Body of pancreas (tissue), 4 donors: Measurements from ENCODE around the gene ROR1. TPM values are rescaled to one million over a fixed set of nuclear protein-coding genes. Genes with fewer than 3 reads are reported as not detected.

Experiments used
- ATAC-seq: fragments of 150-250 bp; one replicate; pipeline ENCODE4 v1.9.1; 2016
- DNase-seq, 4 donors: peaks; one replicate each; pipeline ENCODE4 v3.0.0-alpha.2; 2019
- H3K27ac ChIP-seq, 4 donors: fragments of 200-600 bp; sonication (generic); 1 replicate in 3 of 4; 2 replicates in 1 of 4; pipeline versions ENCODE4 v1.5.1 to v1.6.1; 2016 to 2019; ENCODE audit warnings: mild to moderate bottlenecking in 1 of 4, mixed read lengths in 1 of 4, moderate library complexity in 1 of 4
- H3K27me3 ChIP-seq, 2 donors: fragments of 200-600 bp; sonication (generic); one replicate each; pipeline ENCODE4 v1.6.0; 2016; ENCODE audit warnings: mild to moderate bottlenecking in 1 of 2
- H3K36me3 ChIP-seq, 2 donors: fragments of 200-600 bp; sonication (generic); replicated peaks in 1 of 2; 2 replicates each; pipeline ENCODE4 v1.5.1; 2016; ENCODE audit warnings: low read depth in 2 of 2; ENCODE audit not compliant: insufficient read depth in 1 of 2
- H3K4me1 ChIP-seq: fragments of 200-600 bp; sonication (generic); one replicate; pipeline ENCODE4 v1.6.0; 2016
- H3K4me3 ChIP-seq, 2 donors: fragments of 200-600 bp; sonication (generic); 1 replicate in 1 of 2; 2 replicates in 1 of 2; pipeline ENCODE4 v1.5.1; 2016 to 2019
- H3K9me3 ChIP-seq, 3 donors: fragments of 200-600 bp; sonication (generic); 1 replicate in 2 of 3; 2 replicates in 1 of 3; pipeline ENCODE4 v1.5.1; 2016
- POLR2A ChIP-seq, 3 donors: fragments of 450-650 bp; IDR thresholded peaks; one replicate each; pipeline ENCODE4 v1.6.1; 2016; ENCODE audit warnings: antibody characterized with exemption in 3 of 3, mild to moderate bottlenecking in 2 of 3
- WGBS, 2 donors: methylation state at CpG; one replicate each; pipeline ENCODE4 v1.1.5; 2017; 5-methylcytosine and 5-hydroxymethylcytosine counted together
- intact Hi-C: fragments of 100-400 bp; cut with DNase I; formaldehyde crosslinking; loops from one replicate; pipeline ENCODE4 v1.15.1; 2023
- total RNA-seq, 2 donors: library from RNA; depleted of rRNA; stranded (reverse); fragments of >200 nt; gene quantifications; one replicate each; pipeline ENCODE4 v1.1.0, GENCODE V29; 2016
- TF ChIP-seq, protein P1 (sequence below), 7 experiments: fragments of 450-650 bp in 4 of 7; fragments of 200-600 bp in 3 of 7; sonication (generic) in 3 of 7; IDR thresholded peaks; one replicate each; pipeline ENCODE4 v1.5.1; 2016 to 2019; ENCODE audit warnings: antibody characterized with exemption in 7 of 7

Gene ROR1
- total RNA-seq, 2 donors from 2014 or later, result 26.7 to 56.0 TPM

DNA sequence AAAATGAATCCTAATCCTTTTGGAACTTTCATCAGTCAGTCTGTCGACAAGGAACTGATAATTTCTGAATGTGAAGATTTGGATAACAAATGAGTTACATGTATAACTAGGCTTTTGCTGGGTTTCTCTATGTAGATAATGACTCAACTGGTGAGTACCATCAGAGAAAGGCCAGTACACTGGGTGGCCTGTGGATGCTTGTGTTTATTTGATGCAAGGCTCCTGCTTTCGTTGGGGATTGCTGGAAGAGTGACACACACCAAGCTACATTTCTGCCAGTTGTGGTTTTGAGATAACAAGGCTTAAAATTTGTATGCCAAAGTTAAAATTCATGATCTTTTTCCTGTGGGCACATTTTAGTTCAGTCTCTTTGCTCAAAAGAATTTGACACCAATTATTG is 314.0 kb downstream of the ROR1 start:
- Histone ChIP-seq H3K36me3 (no peaks in the 10 kb centered on the region), H3K4me1 (no peaks in the 10 kb centered on the region), H3K9me3 (no peaks in the 10 kb centered on the region), H3K27me3 (no peaks in the 10 kb centered on the region), H3K4me3 (no peak overlapping the region), H3K27ac (no peak overlapping the region)
- WGBS, 2 donors, result 76 to 87% methylated on average over 2 of the region's 2 CpGs
- intact Hi-C loops, result no loop called here
- no peak for ATAC-seq
- TF ChIP-seq POLR2A (IDR thresholded peaks at IDR 0.05), result no peak
- TF ChIP-seq, protein P1, sequence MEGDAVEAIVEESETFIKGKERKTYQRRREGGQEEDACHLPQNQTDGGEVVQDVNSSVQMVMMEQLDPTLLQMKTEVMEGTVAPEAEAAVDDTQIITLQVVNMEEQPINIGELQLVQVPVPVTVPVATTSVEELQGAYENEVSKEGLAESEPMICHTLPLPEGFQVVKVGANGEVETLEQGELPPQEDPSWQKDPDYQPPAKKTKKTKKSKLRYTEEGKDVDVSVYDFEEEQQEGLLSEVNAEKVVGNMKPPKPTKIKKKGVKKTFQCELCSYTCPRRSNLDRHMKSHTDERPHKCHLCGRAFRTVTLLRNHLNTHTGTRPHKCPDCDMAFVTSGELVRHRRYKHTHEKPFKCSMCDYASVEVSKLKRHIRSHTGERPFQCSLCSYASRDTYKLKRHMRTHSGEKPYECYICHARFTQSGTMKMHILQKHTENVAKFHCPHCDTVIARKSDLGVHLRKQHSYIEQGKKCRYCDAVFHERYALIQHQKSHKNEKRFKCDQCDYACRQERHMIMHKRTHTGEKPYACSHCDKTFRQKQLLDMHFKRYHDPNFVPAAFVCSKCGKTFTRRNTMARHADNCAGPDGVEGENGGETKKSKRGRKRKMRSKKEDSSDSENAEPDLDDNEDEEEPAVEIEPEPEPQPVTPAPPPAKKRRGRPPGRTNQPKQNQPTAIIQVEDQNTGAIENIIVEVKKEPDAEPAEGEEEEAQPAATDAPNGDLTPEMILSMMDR (IDR thresholded peaks at IDR 0.05), result no peak
- no peak for DNase-seq

DNA sequence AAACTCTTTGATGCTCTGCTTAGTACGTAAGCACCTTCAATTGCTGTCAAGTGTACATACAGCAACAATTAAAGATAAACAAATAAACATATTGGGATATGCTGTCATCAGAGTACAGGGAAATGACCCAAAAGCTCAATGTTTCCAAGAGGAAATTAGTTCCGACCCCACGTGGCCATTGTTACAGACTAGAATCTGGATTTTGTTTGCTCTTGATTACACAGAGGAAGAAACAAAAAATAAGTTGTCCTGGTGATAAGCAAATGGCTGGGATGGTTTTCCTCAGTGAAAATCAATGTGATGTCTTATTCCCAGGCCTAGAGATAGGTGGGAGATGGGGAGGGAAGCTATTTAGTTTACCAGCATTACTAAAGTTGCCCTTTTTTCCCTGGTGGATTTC is 316.6 kb downstream of the ROR1 start:
- ATAC-seq, result no peak
- intact Hi-C loops, result no loop called here
- no peaks in the 10 kb centered on the region for H3K36me3 ChIP-seq

DNA sequence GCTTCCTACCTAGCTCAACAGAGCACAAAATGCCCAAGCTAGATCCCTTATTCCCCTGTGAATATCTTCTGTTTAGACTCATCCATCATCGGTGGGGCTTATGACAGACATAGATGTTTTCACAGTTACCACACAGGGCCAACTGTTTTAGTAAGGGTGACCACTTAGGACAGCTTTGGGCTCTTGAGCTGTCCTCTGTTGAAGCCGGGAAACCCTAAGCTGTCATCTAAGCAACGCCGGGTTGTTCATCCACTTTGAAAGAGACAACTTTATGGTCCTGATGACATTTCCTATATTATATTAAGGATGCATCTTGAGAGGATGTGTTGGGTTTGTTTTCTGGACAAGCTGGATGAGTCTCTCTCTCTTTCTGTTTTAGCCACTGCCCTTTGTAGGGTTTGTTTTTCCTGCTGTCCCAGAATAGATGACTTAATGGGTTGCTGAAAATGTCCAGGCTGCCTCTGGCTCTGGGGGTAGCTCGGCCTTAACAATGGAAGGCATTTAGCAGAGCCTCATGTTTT is 319.1 kb downstream of the ROR1 start:
- DNase-seq, result no peak
- Histone ChIP-seq H3K36me3 (no peaks in the 10 kb centered on the region), H3K27me3 (no peaks in the 10 kb centered on the region), H3K4me1 (no peaks in the 10 kb centered on the region), H3K9me3 (no peaks in the 10 kb centered on the region), H3K27ac (no peak overlapping the region), H3K4me3 (no peak overlapping the region)
- 80 to 84% methylated on average over 5 of the region's 5 CpGs for WGBS, 2 donors
- no peak for ATAC-seq
- intact Hi-C loops, result no loop called here
- TF ChIP-seq, protein P1 (IDR thresholded peaks at IDR 0.05), result no peak
- TF ChIP-seq POLR2A (IDR thresholded peaks at IDR 0.05), result no peak

More for the DNA sequence above, 316.6 kb downstream of the ROR1 start:
- Histone ChIP-seq H3K27ac (no peak overlapping the region), H3K4me1 (no peaks in the 10 kb centered on the region), H3K27me3 (no peaks in the 10 kb centered on the region), H3K4me3 (no peak overlapping the region), H3K9me3 (no peaks in the 10 kb centered on the region)
- no peak for DNase-seq
- 71 to 75% methylated on average over 3 of the region's 3 CpGs for WGBS, 2 donors
- no peak for TF ChIP-seq POLR2A (IDR thresholded peaks at IDR 0.05)
- TF ChIP-seq, protein P1 (IDR thresholded peaks at IDR 0.05), result no peak

DNA sequence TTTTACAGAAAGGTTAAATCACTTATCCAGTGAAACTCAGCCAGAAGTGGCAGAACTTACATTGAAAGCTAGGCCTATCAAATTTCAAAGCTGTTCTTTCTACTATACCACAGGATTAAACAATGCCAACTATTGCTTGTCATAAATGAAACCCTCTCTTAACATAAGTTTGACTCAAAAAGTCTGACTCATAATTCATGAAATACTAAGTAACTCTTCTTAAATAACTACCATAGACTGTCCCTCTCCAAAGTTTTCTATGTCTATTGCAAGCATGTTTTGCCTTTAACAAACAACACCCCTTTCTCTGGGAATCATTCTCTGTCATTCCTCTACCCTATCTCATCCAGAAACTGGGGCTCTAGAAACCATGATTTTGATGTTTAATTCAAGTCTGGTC is 320.1 kb downstream of the ROR1 start:
- H3K36me3 ChIP-seq, result no peaks in the 10 kb centered on the region
- no peak for TF ChIP-seq POLR2A (IDR thresholded peaks at IDR 0.05)
- TF ChIP-seq, protein P1 (IDR thresholded peaks at IDR 0.05), result no peak
- DNase-seq (no peak), ATAC-seq (no peak)
- H3K4me3 ChIP-seq, result no peak overlapping the region
- H3K9me3 ChIP-seq, result no peaks in the 10 kb centered on the region
- H3K4me1 ChIP-seq, result no peaks in the 10 kb centered on the region
- no peaks in the 10 kb centered on the region for H3K27me3 ChIP-seq
- no peak overlapping the region for H3K27ac ChIP-seq
- intact Hi-C loops, result no loop called here

DNA sequence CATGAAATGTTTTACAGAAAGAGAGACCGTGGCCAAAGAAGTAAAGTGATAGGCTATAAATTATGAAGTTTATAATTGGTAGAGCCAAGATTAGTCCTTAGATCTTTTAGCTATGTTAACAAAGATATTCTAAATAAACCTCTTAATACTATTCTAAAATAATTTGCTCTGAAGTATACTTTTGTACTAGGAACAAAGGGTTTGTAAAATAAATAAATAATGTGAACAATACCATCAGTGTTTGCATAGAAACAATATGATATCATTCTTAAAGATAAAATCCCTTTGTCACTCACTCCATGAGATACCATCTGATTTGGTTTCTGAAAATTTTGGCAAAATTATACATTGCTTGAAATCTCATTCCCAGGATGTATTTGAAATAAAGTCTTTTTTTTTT is 322.0 kb downstream of the ROR1 start:
- Histone ChIP-seq H3K9me3 (no peaks in the 10 kb centered on the region), H3K4me1 (no peaks in the 10 kb centered on the region), H3K27me3 (no peaks in the 10 kb centered on the region), H3K27ac (no peak overlapping the region), H3K4me3 (no peak overlapping the region), H3K36me3 (no peaks in the 10 kb centered on the region)
- 72 to 91% methylated on average over 1 of the region's 1 CpG for WGBS, 2 donors
- no peak for DNase-seq
- intact Hi-C loops, result no loop called here
- ATAC-seq, result no peak
- TF ChIP-seq, protein P1 (IDR thresholded peaks at IDR 0.05), result no peak
- TF ChIP-seq POLR2A (IDR thresholded peaks at IDR 0.05), result no peak
